Activated CD8-positive, alpha-beta memory T cell treated with anti-CD3 and anti-CD28 coated beads, Interleukin-2, amount 50 U/mL, for 48 hours (primary cell): ENCODE measurements around the gene FCHSD2.
A peak's percentile ranks its signal among the peaks of the same experiment; 100 is the strongest.

Experiments used
- DNase-seq: peaks from one replicate; pipeline ENCODE4 v3.0.0-alpha.2; 2020

FCHSD2 gene

GRCh38 chr11:73142128-73142377 is at the start of gene FCHSD2:
Gene FCHSD2, minus strand, starts transcription at chr11:73142318. Its CDS starts 441 bp downstream, at chr11:73141877.
- no peak for DNase-seq

- peak; percentile 45 for DNase-seq
These were observed 49.0 kb upstream of the FCHSD2 start for GRCh38 chr11:73191151-73191550.

- no peak for DNase-seq
These were observed 48.4 kb upstream of the FCHSD2 start for GRCh38 chr11:73190557-73190885.

DNA sequence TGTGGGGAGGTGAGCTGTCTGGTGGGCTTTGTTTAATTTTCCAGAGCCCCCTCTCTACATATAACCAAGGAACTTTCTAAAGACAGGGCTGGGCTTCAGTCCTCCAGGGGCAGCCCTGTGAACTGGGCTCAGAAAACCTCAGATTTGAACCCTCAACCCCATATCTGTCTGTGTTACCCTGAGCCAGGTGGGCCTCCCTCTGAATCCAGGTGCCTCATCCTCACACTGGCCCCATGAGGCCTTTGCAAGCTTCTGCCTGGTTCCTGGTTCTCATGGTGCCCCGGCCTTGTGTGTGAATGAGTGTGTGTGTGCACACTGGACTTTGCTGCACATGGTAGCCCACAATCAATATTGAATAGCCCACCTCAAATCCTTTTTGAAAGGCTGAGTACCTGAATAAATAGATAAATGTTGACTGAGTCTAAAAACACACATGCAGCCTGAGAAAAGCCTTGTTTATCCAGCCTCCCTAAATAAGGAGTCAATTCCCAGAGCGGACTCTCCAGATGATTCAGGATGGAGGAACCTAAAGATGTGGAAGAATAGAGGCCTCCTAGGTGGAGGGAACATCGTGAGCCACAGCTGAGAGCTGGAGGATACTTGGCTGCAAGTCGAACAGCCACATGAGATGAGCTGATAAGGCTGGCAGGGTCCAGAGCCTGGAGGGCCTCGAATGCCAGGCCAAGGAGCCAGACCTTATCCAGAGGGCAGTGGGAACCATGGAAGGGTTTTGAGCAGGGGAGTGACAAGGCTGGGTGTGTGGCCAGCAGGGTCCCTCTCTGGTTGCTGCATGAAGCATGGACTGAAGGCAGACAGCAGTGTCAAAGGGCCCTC is 47.8 kb upstream of the FCHSD2 start:
- DNase-seq, result peak; percentile 38

GRCh38 chr11:73189315-73189714 is 47.2 kb upstream of the FCHSD2 start:
- peak; percentile 40 for DNase-seq

DNA sequence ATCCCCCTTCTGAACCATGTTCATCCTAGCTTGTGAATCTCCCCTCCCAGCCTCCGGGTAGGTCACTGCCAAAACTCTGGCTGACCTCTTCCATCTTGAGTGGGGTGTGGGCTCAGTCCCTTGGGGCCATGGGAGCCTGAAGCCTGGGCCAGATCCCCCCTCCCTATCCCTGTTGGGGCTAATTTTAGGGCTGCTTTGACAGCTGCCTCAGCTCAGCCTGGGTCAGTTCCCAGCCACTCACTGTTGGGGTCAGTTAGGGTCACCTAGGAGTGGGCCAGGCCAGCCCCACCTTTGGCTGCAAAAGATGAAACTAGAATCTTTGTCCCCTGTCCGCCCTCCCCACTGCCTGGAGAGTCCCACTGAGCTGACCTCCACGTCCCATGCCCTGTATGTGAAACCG is 46.2 kb upstream of the FCHSD2 start:
- DNase-seq, result peak; percentile 37

GRCh38 chr11:73187854-73188253 is 45.7 kb upstream of the FCHSD2 start:
- DNase-seq, result peak; percentile 38

GRCh38 chr11:73186886-73187285 is 44.8 kb upstream of the FCHSD2 start:
- DNase-seq, result peak; percentile 32

- peak; percentile 37 for DNase-seq
These were observed 44.3 kb upstream of the FCHSD2 start for GRCh38 chr11:73186294-73186850.

DNA sequence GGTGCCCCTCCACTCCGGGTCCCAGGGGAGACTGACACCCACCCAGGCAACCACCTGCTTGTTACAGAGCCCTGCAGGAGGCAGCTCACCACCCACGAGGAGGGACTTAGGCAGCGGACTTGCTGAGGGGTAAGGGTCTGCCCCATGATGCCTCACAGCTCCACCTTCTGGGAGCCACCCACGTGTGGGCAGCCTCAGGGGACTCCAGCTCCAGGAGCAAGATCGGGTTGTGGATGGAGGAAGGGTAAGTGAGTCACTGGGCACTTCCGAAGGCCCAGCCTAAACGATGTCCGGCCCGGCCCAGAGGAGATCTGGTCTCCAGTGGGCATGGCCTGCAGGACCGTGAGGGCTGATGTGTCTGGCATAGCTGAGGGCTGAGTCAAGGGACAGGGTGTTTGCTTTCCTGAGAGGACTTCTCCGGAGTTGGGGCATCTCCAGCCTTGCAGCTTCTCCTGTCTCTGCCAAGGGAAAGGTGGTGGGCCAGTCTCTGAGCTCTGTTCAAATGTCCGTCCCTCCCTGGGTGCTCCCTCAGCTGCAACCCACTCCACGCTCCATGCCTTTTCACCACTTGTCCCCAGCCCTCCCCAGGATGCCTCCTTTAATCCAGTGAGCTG is 43.7 kb upstream of the FCHSD2 start:
- peak; percentile 54 for DNase-seq

- DNase-seq, result peak; percentile 77
These were observed 43.0 kb upstream of the FCHSD2 start for GRCh38 chr11:73184953-73185671.

- DNase-seq, result no peak
These were observed 40.8 kb upstream of the FCHSD2 start for GRCh38 chr11:73182824-73183321.

GRCh38 chr11:73178681-73179080 is 36.6 kb upstream of the FCHSD2 start:
- DNase-seq, result no peak

DNA sequence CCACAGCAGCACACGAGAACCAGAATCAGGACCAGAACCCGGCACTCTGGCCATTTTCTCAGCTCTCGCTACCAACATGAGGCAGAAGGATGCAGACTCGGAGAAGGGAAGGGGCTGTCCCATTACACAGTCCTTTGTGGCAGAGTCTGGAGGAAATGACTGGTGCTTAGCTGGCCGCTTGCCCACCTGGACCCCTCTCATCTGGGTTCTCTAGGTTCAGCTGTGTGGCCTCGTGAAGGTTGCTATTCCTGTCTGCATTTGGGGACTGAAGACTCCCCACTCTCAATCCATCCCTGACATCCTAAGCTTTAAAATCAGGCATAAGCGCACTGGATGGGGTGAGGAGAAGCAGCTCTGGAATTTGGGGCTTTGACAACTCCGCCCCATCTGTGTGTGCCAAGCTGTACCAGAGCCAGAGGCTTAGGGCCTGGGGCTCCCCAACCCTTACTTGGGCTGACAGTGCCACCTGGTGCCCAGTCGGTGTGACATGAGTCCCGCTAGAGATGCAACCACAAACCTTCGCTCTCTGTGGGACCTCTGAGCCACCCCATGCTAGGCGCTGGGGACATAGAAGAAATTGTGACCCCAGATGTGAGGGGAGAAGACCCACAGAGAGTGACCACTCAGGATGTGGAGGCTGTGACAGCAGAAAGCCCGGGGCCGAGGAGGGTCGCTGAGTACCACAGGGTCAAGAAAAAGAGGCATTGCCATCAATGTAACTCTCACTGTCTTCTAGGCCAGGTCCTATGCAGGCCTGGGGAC is 35.8 kb upstream of the FCHSD2 start:
- peak; percentile 82 for DNase-seq

- DNase-seq, result no peak
These were observed 35.3 kb upstream of the FCHSD2 start for GRCh38 chr11:73177380-73177777.

DNA sequence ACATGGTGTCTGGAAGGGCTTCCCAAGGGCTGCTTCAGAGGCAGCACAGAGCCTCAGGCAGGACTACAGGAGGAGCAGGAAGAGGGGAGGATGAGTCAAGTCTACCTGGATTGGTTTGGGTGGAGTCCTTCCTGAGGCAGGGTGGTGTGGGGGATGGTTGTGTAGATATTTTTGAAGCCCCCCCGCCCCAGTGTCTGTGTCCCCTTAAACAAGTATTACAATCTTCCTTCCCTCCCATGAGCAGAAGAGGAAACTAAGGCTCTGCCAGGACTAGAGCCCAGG is 34.7 kb upstream of the FCHSD2 start:
- no peak for DNase-seq

DNA sequence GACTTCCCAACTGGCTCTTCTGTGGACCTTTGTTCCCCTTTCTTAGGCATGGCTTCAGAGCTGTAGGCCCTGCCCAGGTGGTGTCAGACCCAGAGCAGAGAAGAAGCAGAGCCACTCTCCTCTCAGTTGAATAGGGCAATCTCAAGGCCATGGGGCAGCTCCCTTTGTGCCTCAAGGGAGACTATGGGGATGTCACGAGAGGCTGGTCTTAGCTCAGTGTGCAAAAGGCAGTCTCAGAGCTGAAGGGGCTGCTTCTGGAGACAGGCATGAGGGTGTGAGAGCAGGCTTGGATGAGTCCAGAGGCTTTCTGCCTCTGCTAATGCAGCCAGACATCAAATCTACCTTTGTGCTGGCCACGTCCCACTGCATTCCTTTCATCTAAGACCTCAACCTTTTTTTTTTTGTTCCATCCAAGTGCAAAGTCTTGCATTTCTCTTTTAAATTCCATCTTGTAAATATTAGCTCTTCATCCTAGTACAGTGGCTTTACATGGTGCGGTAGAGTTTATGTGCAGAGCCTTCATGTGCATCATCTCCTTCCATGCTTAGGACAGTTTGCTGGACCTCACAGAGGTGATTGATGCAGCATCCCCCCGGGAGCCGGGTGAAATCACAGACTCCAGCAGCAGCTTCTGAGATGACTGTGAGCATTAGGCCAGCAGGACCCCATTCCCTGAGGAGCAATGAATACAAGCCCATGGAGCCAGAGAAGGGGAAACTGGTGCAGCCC is 34.2 kb upstream of the FCHSD2 start:
- DNase-seq, result no peak

DNA sequence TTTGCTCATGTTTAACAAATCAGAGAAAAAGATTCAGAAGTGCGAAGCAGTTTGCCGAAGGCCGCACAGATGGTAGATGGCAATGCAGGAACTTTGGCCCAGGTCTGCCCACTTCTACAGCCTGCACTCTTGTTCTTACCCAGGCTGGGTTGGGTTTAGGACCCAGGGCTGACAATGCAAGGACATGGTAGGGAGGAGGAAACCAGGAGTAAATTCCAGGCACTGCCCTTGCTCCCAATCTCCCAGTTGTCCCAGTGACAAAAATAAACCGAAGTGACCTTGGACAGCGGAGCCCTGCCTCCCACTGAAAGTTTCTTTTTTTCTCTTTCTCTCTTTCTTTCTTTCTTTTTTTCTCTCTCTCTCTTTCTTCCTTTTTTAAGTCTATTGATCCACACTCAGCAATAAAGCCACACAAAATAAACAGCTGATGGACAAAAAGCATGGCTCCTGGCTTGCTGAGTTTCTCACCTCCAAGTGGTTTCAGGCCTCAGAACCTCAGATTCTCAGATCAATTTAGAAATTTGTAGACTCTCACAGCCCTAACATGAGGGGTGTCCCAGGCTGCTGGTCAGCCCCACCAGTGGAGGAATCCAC is 33.5 kb upstream of the FCHSD2 start:
- DNase-seq, result no peak

GRCh38 chr11:73174495-73174791 is 32.3 kb upstream of the FCHSD2 start:
- DNase-seq, result no peak

DNA sequence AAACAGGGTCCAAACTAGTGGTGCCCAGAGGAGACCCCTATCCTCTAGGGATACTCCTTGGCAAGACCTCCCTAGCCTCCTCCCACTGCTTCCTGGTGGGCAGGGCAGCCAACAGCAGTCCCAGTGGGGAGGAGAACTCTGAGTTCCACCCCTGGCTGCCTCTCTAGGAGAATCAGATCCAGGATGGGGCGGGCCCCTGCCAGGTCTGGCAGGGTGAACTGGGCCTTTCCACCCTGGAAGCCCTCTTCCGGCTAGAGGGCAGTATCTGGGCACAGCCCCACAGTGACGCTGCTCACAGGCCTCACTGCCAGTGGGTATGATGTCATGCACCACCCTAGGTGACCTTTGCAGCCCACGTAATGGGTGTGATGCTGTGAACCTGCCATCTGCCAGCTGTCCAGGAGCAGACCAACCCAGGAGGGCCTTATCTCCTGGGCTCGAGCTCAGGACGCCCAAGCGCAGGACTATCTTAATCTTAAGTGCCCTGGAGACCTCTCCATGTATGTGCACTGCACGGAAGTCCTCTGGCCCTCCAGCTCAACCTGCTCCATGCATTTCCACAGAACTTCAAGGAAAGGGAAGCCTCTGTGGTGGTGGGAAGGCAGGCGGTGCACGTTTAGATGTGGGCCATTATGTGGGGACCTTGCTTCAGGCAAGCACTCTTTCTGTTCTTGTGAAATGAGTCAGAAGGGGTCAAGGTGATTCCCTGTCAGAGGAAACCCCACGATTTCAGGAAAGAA is 31.8 kb upstream of the FCHSD2 start:
- DNase-seq, result no peak

DNA sequence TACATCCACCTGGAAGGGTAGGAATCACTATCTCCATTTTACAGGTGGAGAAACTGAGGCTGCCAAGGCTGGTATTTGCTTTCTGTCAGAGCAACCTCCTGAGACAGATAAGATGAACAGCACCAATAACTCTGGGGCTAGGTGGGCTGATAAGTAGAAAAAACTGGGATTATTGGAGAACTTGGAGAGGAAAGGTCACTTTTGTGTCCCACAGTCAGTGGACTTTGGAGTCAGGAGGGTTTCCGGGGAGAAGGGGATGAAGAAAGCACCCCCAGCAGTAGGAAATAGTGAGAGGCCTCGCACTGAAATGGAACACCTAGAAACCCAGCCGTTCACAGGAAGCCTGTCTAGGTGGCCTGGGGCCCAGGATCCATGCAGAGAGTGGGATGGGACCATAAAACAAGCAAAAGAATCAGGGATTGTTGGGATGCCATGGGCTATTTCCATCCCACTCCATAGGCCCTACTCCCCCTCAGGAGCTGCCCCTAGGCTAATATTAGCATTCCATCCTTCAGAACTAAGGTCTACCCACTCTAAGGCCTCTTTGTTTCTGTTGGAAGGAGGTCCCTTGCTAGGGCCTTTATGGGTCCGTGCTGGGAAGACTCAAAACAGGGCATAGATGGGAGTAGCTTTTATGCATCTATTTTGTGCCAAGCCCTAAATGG is 31.0 kb upstream of the FCHSD2 start:
- no peak for DNase-seq
